ENCODE data around the gene PCNX2. TPM values are rescaled to one million over a fixed set of nuclear protein-coding genes. Genes with fewer than 3 reads are reported as not detected.

The PCNX2 gene
- total and polyA plus RNA-seq, 10 of the 15 experiments (the other 5 are each of a cell fraction or from before 2014, with no cell fraction given) = 2.1 to 16.4 (median 8.1) TPM

GRCh38 chr1:233241759-233242158 lies 53.8 kb downstream of the PCNX2 start:
- Histone ChIP-seq H3K9ac (ENCODE audit: control insufficient read depth, insufficient read depth, low read length) (no peak overlapping the region), H2AFZ (ENCODE audit: control insufficient read depth, low read depth, low read length) (no peak overlapping the region), H3K79me2 (ENCODE audit: control insufficient read depth, insufficient read depth, low read length) (no peaks in the 10 kb centered on the region), H4K20me1 (ENCODE audit: control insufficient read depth, insufficient read depth) (no peaks in the 10 kb centered on the region), H3K27me3 (replicated peaks in 1 of 2; ENCODE audit: control insufficient read depth in 2 of 2, insufficient read depth in 2 of 2, low read length in 1 of 2) (no peaks in the 10 kb centered on the region), H3K4me1 (ENCODE audit: control insufficient read depth, insufficient read depth, low read length) (no peaks in the 10 kb centered on the region), H3K36me3 (ENCODE audit: control insufficient read depth in 2 of 2, insufficient read depth in 2 of 2, low read length in 1 of 2) (no peaks in the 10 kb centered on the region), H3K9me3 (replicated peaks; ENCODE audit: control insufficient read depth, insufficient read depth, low read length) (no peaks in the 10 kb centered on the region), H3K4me3 (no peak overlapping the region), H3K27ac (ENCODE audit: control insufficient read depth, insufficient read depth) (no peak overlapping the region), H3K4me2 (ENCODE audit: control insufficient read depth, insufficient read depth) (no peak overlapping the region)
- ATAC-seq = no peak
- no peak for FAIRE-seq
- in situ Hi-C loops (cut with MboI) (no loop called here), intact Hi-C loops (cut with micrococcal nuclease; ENCODE audit: unreplicated experiment) (loop anchor here (1.0 to 5.0 kb wide), 2 partner anchors 606 to 1374 kb away; no protein-coding TSS in a partner anchor)
- SMC1A ChIA-PET (ENCODE audit: uncharacterized antibody, unreplicated experiment) = no interaction called here
- TF ChIP-seq TCF12 (IDR thresholded peaks at IDR 0.05; ENCODE audit: low read depth, low read length) = no peak
- TF ChIP-seq ATF7 (IDR thresholded peaks at IDR 0.05; ENCODE audit: low read depth) = no peak
- no peak for TF ChIP-seq NFIC (IDR thresholded peaks at IDR 0.05; ENCODE audit: low read depth, low read length)
- TF ChIP-seq NKRF (conservative IDR thresholded peaks at IDR 0.05) = no peak
- no peak for TF ChIP-seq CUX1 (IDR thresholded peaks at IDR 0.05; ENCODE audit: insufficient replicate concordance, low read depth, low read length)
- no peak for TF ChIP-seq MYC (IDR thresholded peaks at IDR 0.05; ENCODE audit: insufficient read depth, insufficient read length, insufficient replicate concordance, low read length, severe bottlenecking)
- no peak for TF ChIP-seq ESRRA (IDR thresholded peaks at IDR 0.05; ENCODE audit: low read length)
- TF ChIP-seq SIN3A (IDR thresholded peaks at IDR 0.05; ENCODE audit: low read depth, low read length) = no peak
- no peak for TF ChIP-seq SRF (IDR thresholded peaks at IDR 0.05; ENCODE audit: low read depth in 2 of 2, low read length in 2 of 2)
- no peak for TF ChIP-seq ZNF592 (IDR thresholded peaks at IDR 0.05)
- TF ChIP-seq IKZF2 (IDR thresholded peaks at IDR 0.05) = no peak
- POLR2A ChIA-PET = no interaction called here
- WGBS (ENCODE audit: insufficient coverage, insufficient replicate concordance, low lambda C conversion rate, missing lambda C conversion rate) = 24% methylated on average over 2 of the region's 2 CpGs
- CTCF ChIA-PET = interaction anchor here (1.2 to 1.5 kb wide), 3 partner anchors 13 to 1375 kb away, joined by 3 to 5 read pairs (median 4); no protein-coding TSS in a partner anchor
- BruUV-seq (replicated peaks) = no TSS peak
- RAD21 ChIA-PET (ENCODE audit: unreplicated experiment) = interaction anchor here (0.9 to 1.2 kb wide), 3 partner anchors 22 to 1374 kb away, joined by 3 read pairs; no protein-coding TSS in a partner anchor
- DNase-seq (ENCODE audit: low read depth, low spot score) = no peak

Measured in GM12878 (cell line).